Sigmoid colon (tissue), 3 donors: Measurements from ENCODE around the gene HMX1.

Source experiments
- CTCF ChIP-seq, 4 experiments: fragments of 450-650 bp in 3 of 4; fragments of 200-600 bp in 1 of 4; IDR thresholded peaks; one replicate each; pipeline ENCODE4 v1.5.1; 2016 to 2019; ENCODE audit warnings: antibody characterized with exemption in 4 of 4, mild to moderate bottlenecking in 3 of 4, moderate library complexity in 2 of 4
- POLR2A ChIP-seq, 2 donors: fragments of 450-650 bp; IDR thresholded peaks; one replicate each; pipeline ENCODE4 v1.6.1; 2016; ENCODE audit warnings: antibody characterized with exemption in 2 of 2, mild to moderate bottlenecking in 2 of 2, moderate library complexity in 2 of 2

DNA sequence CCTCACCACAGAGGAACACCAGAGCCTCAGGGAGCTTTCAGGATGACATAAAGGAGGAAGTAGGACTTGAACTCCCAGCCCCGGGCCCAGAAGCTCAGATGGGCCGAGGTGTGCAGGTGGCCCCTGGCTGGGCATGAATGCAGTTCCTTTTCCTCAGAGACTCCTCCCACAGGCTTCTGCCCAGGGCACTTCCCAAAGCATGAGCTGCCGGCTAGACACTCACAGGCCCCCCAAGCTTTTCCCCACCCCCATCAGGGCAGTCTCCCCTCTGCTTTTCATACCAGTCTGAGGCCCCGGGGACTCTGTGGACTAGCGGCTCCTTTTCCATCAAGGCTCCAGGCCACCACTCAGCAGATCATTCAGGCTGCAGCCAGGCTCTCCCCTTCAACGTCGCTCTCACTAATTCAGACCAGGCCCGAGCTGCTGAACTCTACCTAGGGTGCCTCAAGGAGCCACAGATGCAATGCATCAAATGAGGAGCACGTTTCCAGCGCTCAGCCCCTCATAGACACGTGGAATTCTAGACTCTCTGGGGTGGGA is 36.9 kb downstream of the HMX1 start:
- TF ChIP-seq CTCF (IDR thresholded peaks at IDR 0.05) (no peak), POLR2A (IDR thresholded peaks at IDR 0.05) (no peak)
